Hepatocyte (in vitro differentiated cells): ENCODE results near the gene C10orf143.

ENCODE experiments used
- CTCF ChIP-seq: fragments of 200-600 bp; sonication (generic); IDR thresholded peaks from 2 replicates; pipeline ENCODE4 v1.5.1; 2016; ENCODE audit warnings: antibody characterized with exemption, mild to moderate bottlenecking; ENCODE audit not compliant: poor library complexity
- EZH2phosphoT487 ChIP-seq: fragments of 200-600 bp; sonication (generic); IDR thresholded peaks from one replicate; pipeline ENCODE4 v1.6.1; 2018; ENCODE audit warnings: antibody characterized with exemption, mild to moderate bottlenecking, low read depth, moderate library complexity; ENCODE audit not compliant: unreplicated experiment, severe bottlenecking

GRCh38 chr10:130040351-130040750, 70.3 kb downstream of the C10orf143 start:
- TF ChIP-seq EZH2phosphoT487 (no peak), CTCF (no peak)
